Caco-2 (cell line): Measurements from ENCODE around the gene ADAMTS13. TPM values are rescaled to one million over a fixed set of nuclear protein-coding genes. Genes with fewer than 3 reads are reported as not detected.

Experiments
- BruUV-seq: library from RNA; stranded (reverse); fragments of 400-500 nt; replicated peaks from 2 replicates; lab custom pipeline; 2021; lab: Mats Ljungman, UMichigan
- CTCF ChIA-PET: fragments of 300-600 bp; sonication (Branson Sonifier 250); formaldehyde crosslinking; loops from one replicate; lab custom pipeline; 2022; ENCODE audit warnings: antibody characterized with exemption; lab: Charles Lee
- POLR2A ChIA-PET: fragments of 300-600 bp; sonication (Branson Sonifier 250); formaldehyde crosslinking; loops from one replicate; lab custom pipeline; 2022; ENCODE audit warnings: antibody characterized with exemption; lab: Charles Lee
- DNase-seq, 2 experiments: peaks; one replicate each; pipeline versions ENCODE4 v3.0.0 to v3.0.0-alpha.2; 2020 to 2022
- H3K27me3 ChIP-seq: replicated peaks from 2 replicates; pipeline ENCODE4 v1.6.0; 2011; ENCODE audit warnings: low read length; ENCODE audit not compliant: control insufficient read depth, insufficient read depth
- H3K36me3 ChIP-seq: 2 replicates; pipeline ENCODE4 v1.5.1; 2011; ENCODE audit warnings: low read length; ENCODE audit not compliant: control insufficient read depth, insufficient read depth
- H3K4me1 ChIP-seq: fragments of 250-450 bp; sonication (Bioruptor Pico); 2 replicates; pipeline ENCODE4 v1.5.1; 2020; ENCODE audit warnings: mild to moderate bottlenecking
- H3K4me3 ChIP-seq: 2 replicates; pipeline ENCODE4 v1.5.1; 2011; ENCODE audit warnings: low read depth, mild to moderate bottlenecking, control low read depth, low read length
- H3K9me3 ChIP-seq: fragments of 250-450 bp; sonication (Bioruptor Pico); 2 replicates; pipeline ENCODE4 v1.5.1; 2020; ENCODE audit warnings: mild to moderate bottlenecking, moderate library complexity
- H3K27ac Mint-ChIP-seq: one replicate; pipeline ENCODE4 v1.8.0; 2022; ENCODE audit warnings: mixed read lengths; ENCODE audit not compliant: unreplicated experiment
- H3K27me3 Mint-ChIP-seq: one replicate; pipeline ENCODE4 v1.8.0; 2022; ENCODE audit warnings: mixed read lengths; ENCODE audit not compliant: insufficient read depth, unreplicated experiment
- H3K36me3 Mint-ChIP-seq: one replicate; pipeline ENCODE4 v1.8.0; 2022; ENCODE audit warnings: mild to moderate bottlenecking, mixed read lengths; ENCODE audit not compliant: insufficient read depth, unreplicated experiment
- H3K4me1 Mint-ChIP-seq: one replicate; pipeline ENCODE4 v1.8.0; 2022; ENCODE audit warnings: low read depth, mixed read lengths; ENCODE audit not compliant: unreplicated experiment
- H3K4me3 Mint-ChIP-seq: one replicate; pipeline ENCODE4 v1.8.0; 2022; ENCODE audit warnings: mild to moderate bottlenecking, moderate library complexity, mixed read lengths; ENCODE audit not compliant: unreplicated experiment
- H3K9me3 Mint-ChIP-seq: one replicate; pipeline ENCODE4 v1.8.0; 2022; ENCODE audit warnings: mixed read lengths; ENCODE audit not compliant: unreplicated experiment
- CTCF ChIP-seq, 2 experiments: fragments of 200-600 bp in 1 of 2; IDR thresholded peaks; 1 replicate in 1 of 2; 2 replicates in 1 of 2; pipeline versions ENCODE4 v1.5.1 to v1.8.0; 2011 to 2022; ENCODE audit warnings: antibody characterized with exemption in 1 of 2, control low read depth in 1 of 2, inconsistent platforms in 1 of 2, low read depth in 1 of 2, low read length in 1 of 2, mild to moderate bottlenecking in 1 of 2, moderate library complexity in 1 of 2; ENCODE audit not compliant: insufficient read depth in 1 of 2, severe bottlenecking in 1 of 2, unreplicated experiment in 1 of 2
- intact Hi-C: fragments of 100-400 bp; cut with micrococcal nuclease; formaldehyde crosslinking; loops from one replicate; pipeline ENCODE4 v1.10.0; 2022; ENCODE audit not compliant: unreplicated experiment
- total RNA-seq: library from RNA; stranded (reverse); gene quantifications from 2 replicates; pipeline ENCODE4 v1.2.3, GENCODE V29; 2022

Gene ADAMTS13
- total RNA-seq, 1 experiment from 2014 or later, result 6.2 TPM

GRCh38 chr9:133487331-133487725, 65.2 kb downstream of the ADAMTS13 start:
- Histone ChIP-seq H3K36me3 (no peaks in the 10 kb centered on the region), H3K4me1 (peaks cover 11% of the 10 kb centered on the region; the same call in 1 of the 2 replicates), H3K9me3 (no peaks in the 10 kb centered on the region), H3K27me3 (no peaks in the 10 kb centered on the region), H3K4me3 (no peak overlapping the region)
- peaks cover 3% of the 10 kb centered on the region for H3K27me3 Mint-ChIP-seq
- intact Hi-C loops, result loop anchor here (5.0 kb wide), 1 partner anchor 300 kb away; no protein-coding TSS in a partner anchor
- no peak for DNase-seq
- no peak overlapping the region for H3K4me3 Mint-ChIP-seq
- no peaks in the 10 kb centered on the region for H3K9me3 Mint-ChIP-seq
- H3K27ac Mint-ChIP-seq, result no peak overlapping the region
- H3K36me3 Mint-ChIP-seq, result no peaks in the 10 kb centered on the region
- ChIA-PET POLR2A (no interaction called here), CTCF (interaction anchor here (0.6 to 1.5 kb wide), 3 partner anchors 9 to 145 kb away, joined by 3 to 5 read pairs (median 5); partner anchors contain the start of genes CACFD1 and SLC2A6)
- H3K4me1 Mint-ChIP-seq, result peaks cover 7% of the 10 kb centered on the region
- no peak for TF ChIP-seq CTCF (IDR thresholded peaks at IDR 0.05; ENCODE audit: insufficient read depth in 1 of 2, low read depth in 1 of 2, low read length in 1 of 2, severe bottlenecking in 1 of 2, unreplicated experiment in 1 of 2)
- BruUV-seq, result no TSS peak

DNA sequence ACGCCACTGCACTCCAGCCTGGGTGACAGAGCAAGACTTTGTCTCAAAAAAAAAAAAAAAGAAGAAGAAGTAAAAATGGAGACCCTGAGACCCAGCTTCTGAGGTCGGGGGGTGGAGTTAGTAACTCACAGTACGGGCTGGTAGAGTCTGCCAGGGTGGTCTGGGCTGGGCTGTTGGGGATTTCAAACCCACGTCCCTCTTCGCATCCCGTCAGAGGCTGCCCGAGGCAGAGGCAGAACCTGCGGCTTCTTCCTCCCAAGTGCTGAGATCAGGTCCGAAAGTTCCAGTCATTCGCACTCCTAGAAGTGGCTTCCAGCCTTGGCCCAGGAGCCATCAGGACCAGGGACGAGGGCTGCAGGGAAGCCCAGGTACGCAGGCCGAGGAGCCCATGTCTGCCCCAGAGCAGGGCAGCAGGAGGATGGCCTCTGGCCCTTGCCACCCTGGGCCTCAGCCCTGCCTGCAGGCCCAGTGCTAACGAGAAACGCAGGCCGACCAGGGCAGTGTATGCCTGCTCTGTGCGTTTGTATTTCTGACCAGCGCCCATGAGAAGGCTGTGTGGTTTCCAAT, 66.6 kb downstream of the ADAMTS13 start:
- Mint-ChIP-seq H3K27me3 (no peaks in the 10 kb centered on the region), H3K4me1 (peaks cover 7% of the 10 kb centered on the region), H3K27ac (no peak overlapping the region), H3K9me3 (no peaks in the 10 kb centered on the region), H3K36me3 (no peaks in the 10 kb centered on the region), H3K4me3 (no peak overlapping the region)
- Histone ChIP-seq H3K4me3 (no peak overlapping the region), H3K4me1 (peaks cover 11% of the 10 kb centered on the region; the same call in 1 of the 2 replicates), H3K36me3 (no peaks in the 10 kb centered on the region), H3K9me3 (no peaks in the 10 kb centered on the region), H3K27me3 (no peaks in the 10 kb centered on the region)
- ChIA-PET CTCF (no interaction called here), POLR2A (no interaction called here)
- DNase-seq, result no peak
- intact Hi-C loops, result loop anchor here (5.0 kb wide), 1 partner anchor 301 kb away; no protein-coding TSS in a partner anchor
- no peak for TF ChIP-seq CTCF (IDR thresholded peaks at IDR 0.05; ENCODE audit: insufficient read depth in 1 of 2, low read depth in 1 of 2, low read length in 1 of 2, severe bottlenecking in 1 of 2, unreplicated experiment in 1 of 2)
- BruUV-seq, result no TSS peak

DNA sequence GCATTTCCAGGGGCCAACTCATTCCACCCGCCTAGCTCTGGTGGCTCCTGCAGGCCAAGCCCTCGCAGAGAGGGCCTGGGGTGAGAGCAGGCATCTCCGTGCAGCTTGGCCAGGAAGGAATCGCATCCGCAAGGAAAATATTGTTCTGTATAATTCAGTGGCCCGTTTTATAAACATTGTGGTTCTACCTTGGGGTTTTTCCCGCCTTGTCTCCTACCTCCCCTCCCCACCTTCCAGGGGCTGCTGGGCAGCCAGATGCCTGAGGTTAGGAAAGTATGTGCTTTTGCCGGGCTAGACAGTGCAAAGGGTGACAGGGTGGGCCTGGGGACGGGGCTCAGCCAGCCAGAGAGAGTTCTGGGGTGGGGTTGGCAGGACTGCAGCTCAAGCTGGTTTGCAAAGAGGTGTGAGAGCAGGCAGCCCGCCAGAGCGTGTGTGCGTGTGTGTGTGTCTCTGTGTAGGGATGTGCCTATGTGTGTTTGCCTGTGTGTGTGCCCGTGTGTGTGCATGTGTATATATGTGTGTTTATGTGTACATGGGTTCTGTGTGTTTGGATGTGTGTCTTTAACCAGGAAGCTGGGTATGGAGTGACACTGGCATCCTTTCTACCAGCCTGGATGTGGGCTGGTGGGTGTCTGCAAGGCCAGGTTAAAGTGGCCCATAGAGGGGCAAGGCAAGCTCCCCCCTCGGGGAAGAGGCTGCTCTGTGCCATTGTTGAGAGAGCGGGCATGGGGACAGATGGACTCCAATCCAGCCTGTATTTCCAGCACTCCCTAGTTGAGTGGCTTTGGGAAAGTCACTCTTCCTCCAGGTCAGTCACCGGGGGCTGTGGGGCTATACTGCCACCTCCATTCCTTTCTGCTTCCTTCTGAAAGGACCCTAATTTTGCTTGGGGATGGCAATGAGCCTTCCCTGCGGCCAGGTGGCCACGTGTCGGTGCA, 67.4 kb downstream of the ADAMTS13 start:
- no peak for DNase-seq
- Mint-ChIP-seq H3K27ac (no peak overlapping the region), H3K36me3 (no peaks in the 10 kb centered on the region), H3K9me3 (no peaks in the 10 kb centered on the region), H3K4me1 (peaks cover 1% of the 10 kb centered on the region), H3K4me3 (no peak overlapping the region), H3K27me3 (no peaks in the 10 kb centered on the region)
- Histone ChIP-seq H3K4me3 (no peak overlapping the region), H3K27me3 (no peaks in the 10 kb centered on the region), H3K9me3 (no peaks in the 10 kb centered on the region), H3K36me3 (no peaks in the 10 kb centered on the region), H3K4me1 (peaks cover 10% of the 10 kb centered on the region; the same call in 1 of the 2 replicates)
- no TSS peak for BruUV-seq
- intact Hi-C loops, result loop anchor here (5.0 kb wide), 1 partner anchor 302 kb away; no protein-coding TSS in a partner anchor
- CTCF ChIA-PET, result interaction anchor here (0.6 kb wide), 1 partner anchor 113 kb away, joined by 3 read pairs; no protein-coding TSS in a partner anchor
- no peak for TF ChIP-seq CTCF (IDR thresholded peaks at IDR 0.05; ENCODE audit: insufficient read depth in 1 of 2, low read depth in 1 of 2, low read length in 1 of 2, severe bottlenecking in 1 of 2, unreplicated experiment in 1 of 2)
- POLR2A ChIA-PET, result no interaction called here
